NCI-H748 treated with DMSO at 0.1 percent for 48 hours (cell line): Measurements from ENCODE around the gene HSDL1.

Source experiments
- DNase-seq: peaks from one replicate; lab custom pipeline; 2025; lab: John Stamatoyannopoulos, UW

HSDL1 gene

DNA sequence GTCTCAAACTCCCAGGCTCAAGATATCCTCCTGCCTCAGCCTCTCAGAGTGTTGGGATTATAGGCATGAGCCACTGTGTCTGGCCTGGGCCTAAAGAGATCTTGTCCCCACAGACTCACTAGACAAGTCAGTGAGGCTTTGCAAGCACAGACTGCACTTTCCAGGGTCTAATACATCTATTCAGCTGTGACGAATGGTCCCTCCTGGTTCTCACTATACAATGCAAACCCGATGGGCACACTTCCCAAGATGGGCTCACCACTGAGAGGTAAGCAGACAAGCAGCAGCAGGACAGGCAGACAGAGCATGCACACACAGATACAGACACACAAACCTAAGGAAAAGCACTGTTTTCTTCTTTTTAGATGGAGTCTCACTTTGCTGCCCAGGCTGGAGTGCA, 37.1 kb downstream of the HSDL1 start:
- no peak for DNase-seq

DNA sequence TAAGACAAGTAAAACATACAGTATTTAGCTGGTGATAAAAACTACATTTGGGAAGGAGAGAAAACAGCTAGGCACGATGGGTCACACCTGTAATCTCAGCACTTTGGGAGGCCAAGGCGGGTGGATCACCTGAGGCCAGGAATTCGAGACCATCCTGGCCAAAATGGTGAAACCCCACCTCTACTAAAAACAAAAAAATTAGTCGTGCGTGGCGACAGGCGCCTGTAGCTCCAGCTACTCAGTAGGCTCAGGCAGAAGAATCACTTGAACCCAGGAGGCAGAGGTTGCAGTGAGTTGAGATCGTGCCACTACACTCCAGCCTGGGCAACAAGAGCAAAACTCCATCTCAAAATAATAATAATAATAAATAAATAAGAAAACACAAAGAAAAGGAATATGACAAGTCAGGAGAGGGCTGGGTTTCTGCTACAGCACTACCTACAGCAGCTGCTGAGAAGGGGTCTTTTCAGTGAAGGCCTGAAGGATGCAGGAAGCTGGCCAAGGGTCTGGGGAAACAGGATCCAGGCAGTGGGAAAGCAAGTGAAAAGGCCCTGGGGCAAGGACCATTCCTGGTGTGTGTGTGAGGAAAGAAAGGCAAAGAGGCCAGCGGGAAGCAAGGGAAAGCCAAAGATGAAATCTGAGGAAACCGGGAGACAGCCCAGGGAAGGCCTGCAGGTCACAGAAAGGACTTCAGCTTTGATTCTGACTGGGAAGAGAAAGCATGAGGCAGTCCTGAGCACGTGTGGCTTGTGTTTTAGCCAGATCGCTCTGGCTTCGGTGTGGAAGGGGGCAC, 38.8 kb downstream of the HSDL1 start:
- DNase-seq: no peak

- no peak for DNase-seq
These were observed 39.6 kb downstream of the HSDL1 start for GRCh38 chr16:84105301-84105815.

GRCh38 chr16:84104231-84104630, 40.7 kb downstream of the HSDL1 start:
- no peak for DNase-seq

DNA sequence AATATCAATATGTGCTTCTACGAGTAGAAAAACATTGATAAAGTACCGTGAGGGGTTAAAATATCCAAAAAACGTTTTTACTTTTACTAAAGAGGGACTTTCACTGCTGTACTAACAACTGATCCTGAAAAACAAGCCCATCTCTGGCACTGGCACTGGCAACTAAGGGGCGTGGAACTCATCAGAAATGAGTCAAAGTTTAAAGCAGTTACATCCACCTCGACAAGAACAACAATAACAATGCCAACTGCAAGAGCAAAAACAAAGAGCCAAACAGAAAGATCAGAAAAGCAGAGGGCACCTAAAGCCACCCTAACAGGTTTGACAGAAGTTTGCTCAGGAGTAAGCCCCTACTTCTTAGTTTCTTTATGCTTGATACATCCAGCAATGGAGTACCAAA, 41.3 kb downstream of the HSDL1 start:
- no peak for DNase-seq

- no peak for DNase-seq
These were observed 46.0 kb downstream of the HSDL1 start for GRCh38 chr16:84098939-84099338.

- DNase-seq: peak; percentile 78
These were observed 48.5 kb downstream of the HSDL1 start for GRCh38 chr16:84096447-84097005.

DNA sequence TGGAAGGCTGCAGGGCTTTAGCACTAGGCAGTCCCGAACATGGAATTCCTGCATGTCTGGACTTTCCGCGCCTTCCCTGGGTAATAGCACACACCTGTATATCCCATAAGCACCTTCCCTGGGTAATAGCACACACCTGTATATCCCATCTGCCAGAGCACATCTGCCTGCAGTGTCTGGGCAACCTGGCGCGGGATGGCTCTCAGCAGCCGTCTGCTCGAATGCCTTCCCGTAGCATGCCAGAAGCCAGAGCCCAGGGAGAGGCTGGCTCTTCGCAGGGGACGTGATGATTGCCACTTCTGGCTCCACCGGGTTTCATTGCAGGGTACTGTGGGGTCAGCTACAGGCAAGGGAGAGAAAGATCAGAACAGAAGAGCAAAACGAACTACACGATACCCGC, 49.5 kb downstream of the HSDL1 start:
- no peak for DNase-seq

- DNase-seq: no peak
These were observed 51.1 kb downstream of the HSDL1 start for GRCh38 chr16:84093879-84094270.

DNA sequence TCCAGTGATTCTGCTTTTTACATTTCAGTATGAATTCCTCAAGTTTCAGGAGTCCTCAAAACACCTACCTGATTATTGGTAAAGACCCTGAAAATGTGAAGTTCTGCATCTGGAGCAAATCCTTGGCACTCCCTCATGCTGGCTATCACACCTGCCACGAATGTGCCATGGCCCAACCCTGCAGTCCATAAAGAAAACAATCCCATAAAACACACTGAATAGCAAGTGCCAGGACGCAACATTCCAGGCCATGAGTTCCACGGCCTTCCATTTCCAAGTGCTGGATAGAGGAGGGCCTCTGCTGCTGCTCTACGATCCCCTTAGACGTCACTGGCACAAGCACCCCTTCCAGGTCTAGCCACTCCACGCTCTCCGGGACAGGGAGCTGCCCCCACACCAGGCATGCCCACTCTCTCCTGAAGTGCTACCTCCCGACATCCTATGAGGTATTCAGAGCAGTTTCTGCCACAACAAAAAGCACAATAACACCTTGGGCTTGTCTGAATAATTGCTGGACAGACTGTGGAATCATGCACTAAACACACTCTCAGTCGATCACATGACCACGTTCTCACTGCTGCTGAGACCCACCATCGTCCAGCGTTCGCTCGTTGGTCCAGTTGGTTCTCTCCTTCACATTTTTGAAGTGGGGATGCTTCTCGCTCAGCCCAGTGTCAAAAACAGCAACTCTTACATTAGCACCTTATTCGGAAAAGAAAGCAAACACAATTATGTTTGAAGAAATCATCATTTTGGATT, 51.7 kb downstream of the HSDL1 start:
- no peak for DNase-seq

- no peak for DNase-seq
These were observed 53.5 kb downstream of the HSDL1 start for GRCh38 chr16:84091460-84091859.

GRCh38 chr16:84090211-84090610, 54.8 kb downstream of the HSDL1 start:
- no peak for DNase-seq

- no peak for DNase-seq
These were observed 56.1 kb downstream of the HSDL1 start for GRCh38 chr16:84088695-84089395.

DNA sequence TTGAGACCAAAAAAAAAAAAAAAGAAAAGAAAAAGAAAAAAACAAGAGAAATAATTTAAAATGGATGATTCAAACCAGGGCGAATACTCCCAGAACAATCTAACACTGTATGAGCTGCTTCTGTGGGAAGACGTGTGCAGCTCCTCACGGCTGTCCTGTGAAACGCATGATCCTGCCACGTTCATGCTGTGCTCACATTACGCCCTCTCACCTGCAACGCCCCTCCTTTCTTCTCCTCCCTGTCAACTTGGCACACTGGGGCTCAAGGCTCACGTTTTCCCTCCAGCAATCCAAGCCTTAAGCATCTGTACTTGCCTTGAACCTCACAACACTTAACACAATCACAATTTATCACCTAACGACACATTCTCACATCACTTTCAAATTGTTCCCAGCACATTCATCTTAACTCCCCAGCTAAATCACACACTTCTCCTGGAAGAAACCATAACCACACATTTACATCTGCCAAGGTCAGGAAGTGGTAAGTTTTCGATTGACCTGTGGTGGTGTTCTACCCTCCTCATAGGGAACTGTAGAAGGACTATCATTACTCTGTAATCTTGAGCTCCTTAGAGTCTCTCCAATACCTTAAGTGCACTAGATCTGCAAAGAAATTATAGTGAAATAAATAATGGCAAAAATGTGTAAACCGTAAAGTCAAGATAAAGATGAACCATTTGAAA, 57.4 kb downstream of the HSDL1 start:
- no peak for DNase-seq

DNA sequence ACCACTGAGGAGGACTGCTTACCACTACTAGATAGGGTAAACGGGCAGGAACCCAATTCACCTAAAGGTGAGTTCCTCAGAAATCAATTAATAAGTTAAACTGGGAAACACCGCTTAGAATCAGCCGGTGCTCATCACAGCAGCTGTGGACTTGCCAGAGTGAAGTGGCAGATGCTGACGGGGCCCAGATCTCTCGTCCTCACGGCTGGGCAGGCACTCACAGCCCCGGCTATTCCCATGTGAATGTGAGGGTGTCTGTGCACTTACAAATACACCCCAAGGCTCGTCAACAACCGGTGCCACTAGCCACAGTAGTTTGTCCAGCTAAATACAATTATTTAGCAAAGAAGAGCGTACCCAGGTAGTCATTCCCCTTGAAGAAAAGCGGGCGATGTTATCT, 58.0 kb downstream of the HSDL1 start:
- DNase-seq: no peak

DNA sequence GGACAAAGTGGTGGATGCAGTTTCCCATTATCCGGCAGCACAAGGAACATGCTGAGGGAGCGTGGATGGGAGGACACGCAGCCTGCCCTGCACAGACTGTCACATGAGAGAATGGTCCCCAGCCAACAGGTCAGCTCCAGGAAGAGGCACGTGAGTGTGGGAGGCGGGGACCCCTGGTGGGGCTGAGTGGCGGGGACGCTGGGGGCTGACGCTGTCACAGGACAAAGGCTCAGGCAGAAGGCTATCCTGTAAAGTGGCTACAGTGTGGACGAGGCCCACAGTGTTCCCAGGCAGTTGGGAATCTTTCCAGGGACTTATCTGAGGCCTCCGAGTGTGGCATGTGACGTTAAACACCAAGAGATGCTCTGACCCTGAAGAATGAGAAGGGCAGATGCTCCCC, 58.6 kb downstream of the HSDL1 start:
- no peak for DNase-seq

- no peak for DNase-seq
These were observed 59.2 kb downstream of the HSDL1 start for GRCh38 chr16:84085773-84086172.

GRCh38 chr16:84085271-84085667, 59.7 kb downstream of the HSDL1 start:
- no peak for DNase-seq

- peak; percentile 23 for DNase-seq
These were observed 60.3 kb downstream of the HSDL1 start for GRCh38 chr16:84084570-84085270.

GRCh38 chr16:84082835-84083569, 62.0 kb downstream of the HSDL1 start:
- DNase-seq: no peak
